OCI-LY7 (cell line): ENCODE results near the gene KCNJ12. TPM values are rescaled to one million over a fixed set of nuclear protein-coding genes. Genes with fewer than 3 reads are reported as not detected.
"Not testable (repeated sequence)": the region's sequence is repeated elsewhere in the genome, so short reads cannot be mapped to it uniquely, and the experiment has no call there.

Source experiments
- BruUV-seq: library from RNA; stranded (reverse); fragments of 400-500 nt; replicated peaks from 2 replicates; lab custom pipeline; 2021; lab: Mats Ljungman, UMichigan
- CTCF ChIA-PET: fragments of 300-600 bp; sonication (Branson Sonifier 250); formaldehyde crosslinking; loops from one replicate; lab custom pipeline; 2022; ENCODE audit warnings: antibody characterized with exemption; ENCODE audit not compliant: unreplicated experiment; lab: Charles Lee
- POLR2A ChIA-PET: fragments of 300-600 bp; sonication (Branson Sonifier 250); formaldehyde crosslinking; loops from one replicate; lab custom pipeline; 2022; ENCODE audit warnings: antibody characterized with exemption; lab: Charles Lee
- DNase-seq: peaks from one replicate; pipeline ENCODE4 v3.0.0-alpha.2; 2015; ENCODE audit warnings: low spot score
- H2AFZ ChIP-seq: fragments of 200-600 bp; sonication (generic), shearing (Covaris generic); 2 replicates; pipeline ENCODE4 v1.6.1; 2014; ENCODE audit warnings: mild to moderate bottlenecking, antibody characterized with exemption, low read length, moderate library complexity
- H3K27ac ChIP-seq: fragments of 200-600 bp; sonication (generic); 2 replicates; pipeline ENCODE4 v1.5.1; 2014; ENCODE audit warnings: mixed run types, low read depth, mild to moderate bottlenecking, moderate library complexity, low read length, inconsistent platforms; ENCODE audit not compliant: poor library complexity, severe bottlenecking
- H3K36me3 ChIP-seq: fragments of 200-600 bp; sonication (generic); 2 replicates; pipeline ENCODE4 v1.6.1; 2014; ENCODE audit warnings: mild to moderate bottlenecking, antibody characterized with exemption, low read length, moderate library complexity, mixed read lengths; ENCODE audit not compliant: insufficient read depth
- H3K4me1 ChIP-seq: fragments of 200-600 bp; sonication (generic); 2 replicates; pipeline ENCODE4 v1.5.1; 2014; ENCODE audit warnings: mild to moderate bottlenecking, low read length; ENCODE audit not compliant: insufficient read depth, poor library complexity, severe bottlenecking
- H3K4me2 ChIP-seq: fragments of 200-600 bp; sonication (generic); 2 replicates; pipeline ENCODE4 v1.6.1; 2014; ENCODE audit warnings: mild to moderate bottlenecking, low read length
- H3K4me3 ChIP-seq: fragments of 200-600 bp; sonication (generic); 2 replicates; pipeline ENCODE4 v1.5.1; 2014; ENCODE audit warnings: mild to moderate bottlenecking, low read depth, low read length; ENCODE audit not compliant: poor library complexity, severe bottlenecking
- H3K79me2 ChIP-seq: fragments of 200-600 bp; sonication (generic); 2 replicates; pipeline ENCODE4 v1.6.1; 2016; ENCODE audit warnings: low read depth, mild to moderate bottlenecking, low read length, moderate library complexity, mixed read lengths; ENCODE audit not compliant: insufficient read depth
- H3K9me2 ChIP-seq: fragments of 200-600 bp; sonication (generic); 2 replicates; pipeline ENCODE4 v1.6.1; 2016; ENCODE audit warnings: mild to moderate bottlenecking, low read length, mixed read lengths; ENCODE audit not compliant: insufficient read depth
- H3K9me3 ChIP-seq: fragments of 200-600 bp; sonication (generic); 2 replicates; pipeline ENCODE4 v1.6.1; 2014; ENCODE audit warnings: mild to moderate bottlenecking, mixed run types, low read length, mixed read lengths
- H4K20me1 ChIP-seq: fragments of 200-600 bp; sonication (generic); 2 replicates; pipeline ENCODE4 v1.6.1; 2014; ENCODE audit warnings: mild to moderate bottlenecking, antibody characterized with exemption, low read length, moderate library complexity, mixed read lengths; ENCODE audit not compliant: insufficient read depth
- intact Hi-C: fragments of 100-400 bp; cut with micrococcal nuclease; formaldehyde crosslinking; loops from one replicate; pipeline ENCODE4 v1.10.0; 2022; ENCODE audit not compliant: unreplicated experiment
- total RNA-seq, 2 experiments: library from RNA; depleted of rRNA in 1 of 2; stranded (reverse); fragments of >200 nt in 1 of 2; shearing (Covaris generic) in 1 of 2; gene quantifications; 2 replicates each; pipeline ENCODE4 v1.2.3, GENCODE V29; 2014 to 2022

The KCNJ12 gene
- total RNA-seq, 2 experiments from 2014 or later = 0.16 to 0.17 TPM

DNA sequence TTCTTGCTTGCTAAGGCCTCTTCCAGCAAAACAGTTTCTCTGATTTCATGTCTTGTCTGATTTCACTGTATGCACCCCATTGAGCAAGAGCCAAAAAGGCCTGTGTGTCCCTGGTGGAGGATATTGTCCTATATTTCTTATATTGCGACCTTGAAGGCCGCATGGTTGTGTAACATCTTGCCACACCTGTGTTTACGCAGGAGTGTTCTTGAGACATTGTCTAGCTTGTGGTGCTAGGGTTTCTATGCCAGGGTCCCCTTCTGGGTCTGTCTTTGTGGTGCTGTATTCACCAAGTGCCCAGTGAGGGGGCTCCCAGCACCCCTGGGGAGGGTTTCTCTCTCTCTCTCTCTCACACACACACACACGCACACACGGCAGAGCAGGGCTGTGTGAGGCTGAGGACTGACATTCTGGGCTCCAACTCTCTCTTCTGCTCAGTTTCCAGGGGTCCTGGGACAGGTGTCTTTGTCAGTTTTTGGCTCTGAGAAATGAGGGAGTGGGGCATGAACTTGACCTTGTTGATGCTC is 35.6 kb downstream of the KCNJ12 start:
- H3K36me3 ChIP-seq, H3K9me2 ChIP-seq, H3K79me2 ChIP-seq, CTCF ChIA-PET, H3K27ac ChIP-seq, H3K4me2 ChIP-seq, H3K4me1 ChIP-seq, H3K9me3 ChIP-seq, intact Hi-C loops, H4K20me1 ChIP-seq, DNase-seq, POLR2A ChIA-PET, BruUV-seq, H3K4me3 ChIP-seq, H2AFZ ChIP-seq: not testable (repeated sequence)

GRCh38 chr17:21412207-21412681 is 36.1 kb downstream of the KCNJ12 start:
- H3K4me3 ChIP-seq, intact Hi-C loops, DNase-seq, H4K20me1 ChIP-seq, H3K4me1 ChIP-seq, BruUV-seq, H3K27ac ChIP-seq, H3K79me2 ChIP-seq, CTCF ChIA-PET, H2AFZ ChIP-seq, H3K9me2 ChIP-seq, H3K4me2 ChIP-seq, H3K36me3 ChIP-seq, H3K9me3 ChIP-seq, POLR2A ChIA-PET: not testable (repeated sequence)

DNA sequence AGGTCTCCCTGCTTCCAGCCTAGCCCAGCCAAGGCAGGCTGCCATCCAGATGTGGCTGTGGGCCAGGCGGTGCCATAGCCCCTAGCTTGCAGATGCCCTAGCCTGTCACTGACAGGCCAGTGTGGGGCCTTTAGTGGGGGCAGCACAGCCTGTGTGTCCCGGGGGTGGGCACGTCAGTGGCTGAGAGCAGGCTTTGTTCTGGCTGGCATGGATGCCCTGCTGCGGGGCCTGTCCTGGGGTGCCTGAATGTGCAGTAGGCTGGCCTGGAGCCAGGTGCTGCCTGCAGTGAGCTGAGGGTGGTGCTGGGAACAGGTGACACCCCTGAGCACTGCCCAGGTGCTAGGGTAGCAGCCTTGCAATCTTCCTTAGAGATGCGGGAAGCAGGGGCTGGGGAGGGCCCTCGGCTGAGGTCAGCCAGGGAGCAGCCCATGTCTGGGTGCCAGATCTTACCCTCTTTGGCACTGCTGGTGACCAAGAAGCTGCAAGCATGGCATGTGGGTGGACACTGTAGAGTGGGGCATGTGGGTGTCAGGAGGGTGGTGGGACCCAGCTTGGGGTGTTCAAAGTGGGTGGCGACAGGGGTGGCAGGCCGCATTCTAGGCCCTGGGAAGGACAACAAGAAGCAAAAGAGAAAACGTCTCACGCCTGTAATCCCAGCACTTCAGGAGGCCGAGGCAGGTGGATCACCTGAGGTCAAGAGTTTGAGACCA is 37.6 kb downstream of the KCNJ12 start:
- intact Hi-C loops, H3K9me3 ChIP-seq, H3K36me3 ChIP-seq, POLR2A ChIA-PET, H2AFZ ChIP-seq, H3K79me2 ChIP-seq, H3K4me2 ChIP-seq, H3K4me3 ChIP-seq, CTCF ChIA-PET, H3K4me1 ChIP-seq, DNase-seq, H3K9me2 ChIP-seq, H3K27ac ChIP-seq, H4K20me1 ChIP-seq, BruUV-seq: not testable (repeated sequence)

DNA sequence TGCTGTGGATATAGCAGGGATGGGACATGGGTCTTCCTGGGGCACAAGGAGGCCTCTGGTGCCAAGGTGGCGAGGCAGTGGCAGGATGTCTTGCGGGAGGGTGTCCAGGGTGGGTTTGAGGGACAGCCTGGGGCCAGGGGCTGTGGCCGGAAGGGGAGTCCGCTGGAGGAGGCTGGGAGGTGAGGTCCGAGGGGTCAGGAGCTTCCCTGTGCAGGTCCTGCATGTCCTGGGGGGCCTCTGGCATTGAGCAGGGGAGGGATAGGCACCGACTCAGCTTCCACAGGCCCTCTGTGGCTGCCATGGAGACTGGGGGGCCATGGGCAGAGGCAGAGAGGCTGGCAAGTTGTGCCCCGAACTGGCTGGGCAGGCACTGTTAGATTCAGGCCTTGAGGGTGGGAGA is 38.5 kb downstream of the KCNJ12 start:
- intact Hi-C loops = not testable (repeated sequence)

GRCh38 chr17:21415166-21415990 is 39.2 kb downstream of the KCNJ12 start:
- H3K9me2 ChIP-seq, H3K36me3 ChIP-seq, H2AFZ ChIP-seq, intact Hi-C loops, POLR2A ChIA-PET, H3K9me3 ChIP-seq, BruUV-seq, H3K4me2 ChIP-seq, H3K27ac ChIP-seq, H3K4me3 ChIP-seq, H4K20me1 ChIP-seq, DNase-seq, H3K79me2 ChIP-seq, CTCF ChIA-PET: not testable (repeated sequence)
- peaks cover 13% of the 10 kb centered on the region for H3K4me1 ChIP-seq

More for the DNA sequence above, 38.5 kb downstream of the KCNJ12 start:
- H3K4me3 ChIP-seq, H3K9me3 ChIP-seq, H3K4me2 ChIP-seq, H3K27ac ChIP-seq, CTCF ChIA-PET, H3K9me2 ChIP-seq, H3K36me3 ChIP-seq, H4K20me1 ChIP-seq, POLR2A ChIA-PET, H2AFZ ChIP-seq, H3K79me2 ChIP-seq, DNase-seq, BruUV-seq: not testable (repeated sequence)
- H3K4me1 ChIP-seq = peaks cover 11% of the 10 kb centered on the region

DNA sequence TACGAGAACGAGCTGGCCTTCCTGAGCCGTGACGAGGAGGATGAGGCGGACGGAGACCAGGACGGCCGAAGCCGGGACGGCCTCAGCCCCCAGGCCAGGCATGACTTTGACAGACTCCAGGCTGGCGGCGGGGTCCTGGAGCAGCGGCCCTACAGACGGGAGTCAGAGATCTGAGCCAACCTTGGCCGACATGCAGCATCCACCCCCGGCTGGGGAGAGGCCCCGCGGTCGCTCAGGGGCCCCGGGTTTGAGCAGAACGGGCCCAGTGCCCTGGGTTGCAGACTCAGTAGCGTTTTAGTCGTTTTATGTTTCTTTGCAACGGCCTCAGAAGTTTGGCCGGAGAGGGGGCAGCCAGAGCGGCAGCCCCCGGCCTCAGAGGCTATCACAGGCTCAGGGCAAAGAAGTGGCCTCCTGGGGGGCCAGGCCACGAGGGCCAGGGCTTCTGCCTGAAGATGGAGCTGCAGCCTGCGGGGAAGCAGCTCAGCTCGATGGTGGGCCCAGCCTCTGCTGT is 40.4 kb downstream of the KCNJ12 start:
- BruUV-seq, DNase-seq: not testable (repeated sequence)

More for the DNA sequence above, 40.4 kb downstream of the KCNJ12 start:
- H3K79me2 ChIP-seq, H3K36me3 ChIP-seq, H4K20me1 ChIP-seq, H3K4me2 ChIP-seq, intact Hi-C loops, H3K9me2 ChIP-seq, CTCF ChIA-PET, H3K27ac ChIP-seq, H2AFZ ChIP-seq, H3K9me3 ChIP-seq, H3K4me3 ChIP-seq: not testable (repeated sequence)
- POLR2A ChIA-PET = interaction anchor here (0.6 kb wide), 1 partner anchor 312 kb away, joined by 3 read pairs; no protein-coding TSS in a partner anchor
- peaks cover 13% of the 10 kb centered on the region for H3K4me1 ChIP-seq
